Measurements from ENCODE around the gene ROCK1. TPM values are rescaled to one million over a fixed set of nuclear protein-coding genes. Genes with fewer than 3 reads are reported as not detected.

The ROCK1 gene
- total and polyA plus RNA-seq, 2 of the 8 experiments (the other 6 are each of a cell fraction or from before 2014, with no cell fraction given): 4.2 to 48.9 TPM

- TF ChIP-seq, protein P1, sequence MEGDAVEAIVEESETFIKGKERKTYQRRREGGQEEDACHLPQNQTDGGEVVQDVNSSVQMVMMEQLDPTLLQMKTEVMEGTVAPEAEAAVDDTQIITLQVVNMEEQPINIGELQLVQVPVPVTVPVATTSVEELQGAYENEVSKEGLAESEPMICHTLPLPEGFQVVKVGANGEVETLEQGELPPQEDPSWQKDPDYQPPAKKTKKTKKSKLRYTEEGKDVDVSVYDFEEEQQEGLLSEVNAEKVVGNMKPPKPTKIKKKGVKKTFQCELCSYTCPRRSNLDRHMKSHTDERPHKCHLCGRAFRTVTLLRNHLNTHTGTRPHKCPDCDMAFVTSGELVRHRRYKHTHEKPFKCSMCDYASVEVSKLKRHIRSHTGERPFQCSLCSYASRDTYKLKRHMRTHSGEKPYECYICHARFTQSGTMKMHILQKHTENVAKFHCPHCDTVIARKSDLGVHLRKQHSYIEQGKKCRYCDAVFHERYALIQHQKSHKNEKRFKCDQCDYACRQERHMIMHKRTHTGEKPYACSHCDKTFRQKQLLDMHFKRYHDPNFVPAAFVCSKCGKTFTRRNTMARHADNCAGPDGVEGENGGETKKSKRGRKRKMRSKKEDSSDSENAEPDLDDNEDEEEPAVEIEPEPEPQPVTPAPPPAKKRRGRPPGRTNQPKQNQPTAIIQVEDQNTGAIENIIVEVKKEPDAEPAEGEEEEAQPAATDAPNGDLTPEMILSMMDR (IDR thresholded peaks at IDR 0.05; ENCODE audit: control extremely low read depth in 1 of 3, insufficient read depth in 1 of 3, low read depth in 1 of 3, low read length in 3 of 3): no peak
- TF ChIP-seq HDAC2 (IDR thresholded peaks at IDR 0.05; ENCODE audit: borderline replicate concordance in 1 of 2, low read depth in 2 of 2, low read length in 2 of 2): no peak
- no peak for TF ChIP-seq POLR2A (IDR thresholded peaks at IDR 0.05; ENCODE audit: control extremely low read depth in 1 of 2, low read depth in 2 of 2, low read length in 2 of 2)
- no peak for TF ChIP-seq ATF3 (IDR thresholded peaks at IDR 0.05; ENCODE audit: insufficient read depth, low read depth, low read length)
- TF ChIP-seq CHD1 (IDR thresholded peaks at IDR 0.05; ENCODE audit: low read depth, low read length): no peak
Observed at GRCh38 chr18:21056545-21056944, 55.1 kb downstream of the ROCK1 start (continued).

All from H1 (cell line).